ENCODE measurements around the gene TMEM209. TPM values are rescaled to one million over a fixed set of nuclear protein-coding genes. Genes with fewer than 3 reads are reported as not detected.

TMEM209 gene
- total RNA-seq, 2 donors from 2014 or later = 7.3 to 8.8 TPM

GRCh38 chr7:130182990-130183389 lies 22.2 kb downstream of the TMEM209 start:
- Histone ChIP-seq H3K27me3 (no peaks in the 10 kb centered on the region), H3K4me3 (no peak overlapping the region), H3K36me3 (peaks cover 44% of the 10 kb centered on the region), H3K4me1 (no peaks in the 10 kb centered on the region), H3K9me3 (no peaks in the 10 kb centered on the region), H3K27ac (no peak overlapping the region)
- TF ChIP-seq, protein P1, sequence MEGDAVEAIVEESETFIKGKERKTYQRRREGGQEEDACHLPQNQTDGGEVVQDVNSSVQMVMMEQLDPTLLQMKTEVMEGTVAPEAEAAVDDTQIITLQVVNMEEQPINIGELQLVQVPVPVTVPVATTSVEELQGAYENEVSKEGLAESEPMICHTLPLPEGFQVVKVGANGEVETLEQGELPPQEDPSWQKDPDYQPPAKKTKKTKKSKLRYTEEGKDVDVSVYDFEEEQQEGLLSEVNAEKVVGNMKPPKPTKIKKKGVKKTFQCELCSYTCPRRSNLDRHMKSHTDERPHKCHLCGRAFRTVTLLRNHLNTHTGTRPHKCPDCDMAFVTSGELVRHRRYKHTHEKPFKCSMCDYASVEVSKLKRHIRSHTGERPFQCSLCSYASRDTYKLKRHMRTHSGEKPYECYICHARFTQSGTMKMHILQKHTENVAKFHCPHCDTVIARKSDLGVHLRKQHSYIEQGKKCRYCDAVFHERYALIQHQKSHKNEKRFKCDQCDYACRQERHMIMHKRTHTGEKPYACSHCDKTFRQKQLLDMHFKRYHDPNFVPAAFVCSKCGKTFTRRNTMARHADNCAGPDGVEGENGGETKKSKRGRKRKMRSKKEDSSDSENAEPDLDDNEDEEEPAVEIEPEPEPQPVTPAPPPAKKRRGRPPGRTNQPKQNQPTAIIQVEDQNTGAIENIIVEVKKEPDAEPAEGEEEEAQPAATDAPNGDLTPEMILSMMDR (IDR thresholded peaks at IDR 0.05) = no peak
- DNase-seq (ENCODE audit: low spot score) = no peak

GRCh38 chr7:130181263-130181605 lies 24.0 kb downstream of the TMEM209 start:
- Histone ChIP-seq H3K36me3 (peaks cover 44% of the 10 kb centered on the region), H3K9me3 (no peaks in the 10 kb centered on the region), H3K27me3 (no peaks in the 10 kb centered on the region), H3K27ac (no peak overlapping the region), H3K4me3 (no peak overlapping the region), H3K4me1 (no peaks in the 10 kb centered on the region)
- TF ChIP-seq, protein P1 (IDR thresholded peaks at IDR 0.05) = no peak
- DNase-seq (ENCODE audit: low spot score) = no peak

GRCh38 chr7:130180571-130181262 lies 24.5 kb downstream of the TMEM209 start:
- H3K4me3 ChIP-seq = no peak overlapping the region
- DNase-seq (ENCODE audit: low spot score) = no peak
- H3K27ac ChIP-seq = no peak overlapping the region
- no peaks in the 10 kb centered on the region for H3K27me3 ChIP-seq
- no peaks in the 10 kb centered on the region for H3K9me3 ChIP-seq
- H3K4me1 ChIP-seq = no peaks in the 10 kb centered on the region
- TF ChIP-seq, protein P1 (IDR thresholded peaks at IDR 0.05) = no peak
- peaks cover 44% of the 10 kb centered on the region for H3K36me3 ChIP-seq

- Histone ChIP-seq H3K36me3 (peaks cover 43% of the 10 kb centered on the region), H3K27ac (no peak overlapping the region), H3K4me1 (no peaks in the 10 kb centered on the region), H3K9me3 (no peaks in the 10 kb centered on the region), H3K27me3 (no peaks in the 10 kb centered on the region), H3K4me3 (no peak overlapping the region)
- DNase-seq (ENCODE audit: low spot score) = no peak
- TF ChIP-seq, protein P1 (IDR thresholded peaks at IDR 0.05) = no peak
These were observed 25.6 kb downstream of the TMEM209 start for GRCh38 chr7:130179631-130180030.

- Histone ChIP-seq H3K9me3 (no peaks in the 10 kb centered on the region), H3K36me3 (peaks cover 45% of the 10 kb centered on the region)
These were observed 27.0 kb downstream of the TMEM209 start for GRCh38 chr7:130178251-130178650.

More at GRCh38 chr7:130178251-130178650, 27.0 kb downstream of the TMEM209 start:
- no peak overlapping the region for H3K27ac ChIP-seq
- TF ChIP-seq, protein P1 (IDR thresholded peaks at IDR 0.05) = no peak
- H3K4me1 ChIP-seq = no peaks in the 10 kb centered on the region
- H3K4me3 ChIP-seq = no peak overlapping the region
- no peak for DNase-seq (ENCODE audit: low spot score)
- no peaks in the 10 kb centered on the region for H3K27me3 ChIP-seq

All from right atrium auricular region (tissue), 2 donors.